NCI-H1105 treated with DMSO at 0.1 percent for 48 hours (cell line): Measurements from ENCODE around the gene ABTB1.

Experiments
- DNase-seq: peaks from one replicate; lab custom pipeline; 2025; lab: John Stamatoyannopoulos, UW

The ABTB1 gene

DNA sequence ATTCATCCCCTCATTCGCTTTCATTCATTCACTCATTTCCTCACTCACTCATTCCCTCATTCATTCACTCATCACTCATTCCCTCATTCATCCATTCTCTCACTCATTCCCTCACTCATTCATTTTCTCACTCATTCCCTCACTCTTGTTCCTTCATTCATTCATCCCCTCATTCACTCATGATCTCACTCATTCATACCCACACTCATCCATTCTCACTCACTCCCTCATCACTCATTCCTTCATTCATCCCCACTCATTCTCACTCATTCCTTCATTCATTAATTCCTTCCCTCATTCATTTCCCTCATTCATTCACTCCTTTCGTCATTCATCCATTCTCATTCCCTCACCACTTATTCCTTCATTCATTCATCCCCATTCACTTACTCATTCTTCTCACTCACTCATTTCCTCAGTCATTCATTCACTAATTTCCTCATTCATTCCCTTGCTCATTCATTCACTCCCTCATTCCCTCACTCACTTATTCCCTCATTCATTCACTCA, 14.5 kb downstream of the ABTB1 start:
- DNase-seq = no peak

DNA sequence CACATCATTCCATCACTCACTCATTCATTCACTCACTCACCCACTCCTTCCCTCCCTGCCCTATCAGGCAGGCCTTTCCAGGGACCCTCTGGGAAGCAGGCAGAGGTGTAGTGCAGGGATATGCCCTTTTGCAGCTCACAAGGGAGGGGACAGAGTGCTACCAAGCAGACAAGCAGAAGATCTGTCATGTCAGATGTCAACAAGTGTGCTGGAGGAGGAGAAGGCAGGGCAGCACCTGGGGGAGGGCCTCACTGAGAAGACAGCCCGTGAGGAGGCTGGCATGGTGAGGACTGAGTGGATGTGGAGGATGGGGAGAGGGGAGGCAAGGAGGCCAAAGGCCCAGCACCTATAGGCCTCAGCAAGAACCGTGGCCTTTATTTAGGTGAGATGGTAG, 15.3 kb downstream of the ABTB1 start:
- no peak for DNase-seq

DNA sequence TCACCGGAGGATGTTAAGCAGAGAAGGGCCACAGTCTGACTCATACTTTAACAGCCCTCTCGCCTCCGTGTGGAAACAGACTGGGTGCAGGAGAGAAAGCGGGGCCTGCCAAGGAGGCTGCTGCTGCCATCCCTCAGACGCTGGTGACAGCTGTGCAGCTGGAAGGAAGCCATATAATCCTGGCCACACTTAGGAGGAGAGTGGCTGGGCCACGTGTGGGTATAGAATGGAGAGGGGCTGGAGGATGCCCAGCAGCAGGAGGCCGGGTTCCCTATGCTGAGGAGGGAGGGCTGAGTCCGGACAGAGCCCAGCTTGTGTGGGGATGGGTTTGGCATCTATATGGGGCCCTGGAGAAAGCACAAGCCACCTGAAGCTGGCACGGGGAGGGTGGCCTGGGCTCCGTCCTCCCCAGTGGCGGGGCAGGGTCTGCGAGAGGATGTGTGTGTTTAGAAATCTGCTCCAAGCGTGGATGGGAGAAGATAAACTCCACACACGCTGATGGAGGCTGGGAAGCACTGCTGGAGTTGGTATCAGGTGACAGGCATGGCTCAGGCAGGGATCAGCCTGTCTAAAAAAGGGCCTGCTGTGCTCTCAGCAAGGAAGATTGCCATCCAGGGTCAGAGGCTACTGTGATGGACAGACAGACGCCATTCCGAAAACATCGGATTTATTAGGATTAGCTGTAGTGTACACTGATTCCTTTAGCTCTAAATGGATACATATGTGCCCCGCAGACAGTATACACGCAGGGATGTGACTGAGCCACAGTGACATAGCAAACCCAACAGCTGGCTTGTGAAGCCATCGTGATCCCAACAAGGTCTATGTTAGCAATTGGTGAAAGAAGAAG, 15.9 kb downstream of the ABTB1 start:
- no peak for DNase-seq

DNA sequence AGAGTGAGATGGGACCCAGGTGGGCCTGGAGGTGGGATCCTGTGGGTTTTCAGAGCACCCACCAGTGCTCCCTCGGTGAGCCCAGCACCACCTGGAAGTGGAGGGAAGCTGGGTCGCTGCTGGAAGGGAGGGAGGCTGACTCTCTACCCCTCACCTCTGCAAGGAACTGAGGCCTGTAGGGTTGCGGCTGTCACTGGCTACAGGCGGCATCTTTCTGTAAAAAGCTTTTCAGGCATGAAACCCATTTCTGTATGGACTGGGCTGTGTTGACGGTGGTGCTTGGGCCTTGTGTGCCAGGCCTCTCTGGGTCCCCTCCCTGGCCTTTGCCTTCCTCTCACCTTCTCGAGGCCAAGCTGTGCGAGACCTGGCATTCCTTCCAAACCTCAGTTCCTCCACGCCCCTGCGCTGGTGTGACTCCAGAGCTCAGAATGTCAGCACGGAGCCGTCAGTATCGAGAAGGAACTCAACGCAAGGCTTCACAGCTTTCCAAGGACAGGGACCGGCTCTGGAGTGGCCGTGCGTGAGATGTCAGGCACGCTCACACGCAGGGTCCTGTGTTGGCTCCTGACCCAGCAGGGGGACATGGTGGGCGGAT, 16.6 kb downstream of the ABTB1 start:
- no peak for DNase-seq

DNA sequence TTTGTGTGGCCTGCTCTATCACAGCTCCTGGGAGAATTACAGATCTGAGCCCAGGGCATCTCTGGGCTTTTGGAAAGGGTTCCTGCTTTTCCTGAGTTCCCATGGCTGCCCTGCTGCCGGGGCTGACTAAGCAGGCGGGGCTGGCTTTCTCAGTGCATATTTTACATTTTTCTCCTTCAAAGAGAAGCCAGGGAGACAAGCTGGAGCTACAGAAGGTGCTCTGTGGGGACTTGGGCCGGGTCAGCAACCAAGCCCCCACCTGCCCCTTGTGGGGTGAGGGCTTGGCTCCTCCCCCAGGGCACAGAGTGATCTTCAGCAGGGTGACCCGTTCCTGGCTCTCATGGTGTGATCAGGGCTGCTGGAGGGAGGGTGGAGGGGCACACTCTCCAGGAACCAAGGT, 17.4 kb downstream of the ABTB1 start:
- no peak for DNase-seq

DNA sequence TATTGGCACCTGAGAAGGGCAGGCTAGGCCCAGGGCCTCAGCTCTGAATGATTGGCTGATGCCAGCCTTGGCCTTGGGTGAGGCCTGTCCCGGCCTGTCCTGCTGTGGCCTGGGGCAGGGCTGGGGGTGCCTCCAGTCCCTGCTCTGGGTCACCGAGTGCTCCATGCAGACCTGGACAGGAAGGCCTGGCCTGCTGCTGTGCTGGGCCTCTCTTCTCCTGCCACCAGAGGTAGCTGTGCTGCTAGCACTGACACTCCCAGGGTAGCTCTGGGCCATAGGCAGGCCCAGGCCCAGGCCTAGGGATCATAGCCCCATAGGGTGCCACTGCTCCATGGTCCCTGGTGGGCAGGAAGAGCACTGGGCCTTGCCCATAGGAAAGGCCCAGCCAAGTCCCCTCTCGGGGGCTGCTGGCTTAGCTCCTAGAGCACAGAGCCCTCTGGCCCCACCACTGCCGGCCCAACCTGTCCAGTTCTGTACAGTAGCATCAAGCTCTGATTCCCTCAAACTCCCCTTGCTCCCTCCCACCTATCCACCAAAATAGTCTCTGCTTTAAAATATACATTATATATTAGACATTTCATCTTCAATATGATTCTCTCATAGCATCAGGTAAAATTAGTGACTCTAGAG, 18.2 kb downstream of the ABTB1 start:
- no peak for DNase-seq

DNA sequence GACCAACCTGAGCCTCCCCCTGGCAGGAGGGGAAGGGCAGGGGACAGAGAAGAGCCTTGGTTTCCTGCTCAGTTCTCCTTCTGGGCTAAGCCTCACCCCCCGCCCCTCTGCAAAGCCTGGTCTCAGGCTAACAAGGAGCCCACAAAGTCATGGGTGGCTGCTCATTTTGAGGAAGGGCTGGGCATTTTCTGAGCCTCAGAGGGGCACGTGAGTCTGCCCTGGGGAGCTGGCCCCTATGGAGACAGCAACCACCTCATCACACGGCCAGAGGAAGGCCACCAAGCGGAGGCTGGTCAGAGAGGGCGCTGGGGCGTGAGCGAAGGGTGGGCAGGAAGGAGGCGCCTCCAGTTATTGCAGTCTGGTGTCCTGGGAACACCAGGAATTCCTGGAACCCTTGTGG, 18.7 kb downstream of the ABTB1 start:
- DNase-seq = no peak

DNA sequence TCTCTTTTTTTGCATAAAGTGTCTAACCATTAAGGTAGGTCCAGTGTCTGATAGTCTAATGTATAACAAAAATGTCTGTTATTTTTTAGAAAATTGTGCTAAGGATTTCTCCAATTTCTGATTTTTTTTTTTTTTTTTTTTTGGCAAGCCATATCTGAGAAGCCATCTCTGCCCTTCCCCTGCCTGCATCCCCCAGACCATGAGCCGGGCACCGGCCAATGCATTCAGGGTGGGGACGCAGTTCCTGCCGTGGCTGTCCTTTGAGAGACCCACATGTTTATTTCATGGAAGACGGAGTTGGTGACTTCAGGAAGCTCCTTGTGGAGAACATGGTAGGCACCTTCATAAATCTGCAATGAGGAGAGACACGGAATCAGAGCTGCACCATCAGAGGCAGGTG, 19.2 kb downstream of the ABTB1 start:
- DNase-seq = no peak

DNA sequence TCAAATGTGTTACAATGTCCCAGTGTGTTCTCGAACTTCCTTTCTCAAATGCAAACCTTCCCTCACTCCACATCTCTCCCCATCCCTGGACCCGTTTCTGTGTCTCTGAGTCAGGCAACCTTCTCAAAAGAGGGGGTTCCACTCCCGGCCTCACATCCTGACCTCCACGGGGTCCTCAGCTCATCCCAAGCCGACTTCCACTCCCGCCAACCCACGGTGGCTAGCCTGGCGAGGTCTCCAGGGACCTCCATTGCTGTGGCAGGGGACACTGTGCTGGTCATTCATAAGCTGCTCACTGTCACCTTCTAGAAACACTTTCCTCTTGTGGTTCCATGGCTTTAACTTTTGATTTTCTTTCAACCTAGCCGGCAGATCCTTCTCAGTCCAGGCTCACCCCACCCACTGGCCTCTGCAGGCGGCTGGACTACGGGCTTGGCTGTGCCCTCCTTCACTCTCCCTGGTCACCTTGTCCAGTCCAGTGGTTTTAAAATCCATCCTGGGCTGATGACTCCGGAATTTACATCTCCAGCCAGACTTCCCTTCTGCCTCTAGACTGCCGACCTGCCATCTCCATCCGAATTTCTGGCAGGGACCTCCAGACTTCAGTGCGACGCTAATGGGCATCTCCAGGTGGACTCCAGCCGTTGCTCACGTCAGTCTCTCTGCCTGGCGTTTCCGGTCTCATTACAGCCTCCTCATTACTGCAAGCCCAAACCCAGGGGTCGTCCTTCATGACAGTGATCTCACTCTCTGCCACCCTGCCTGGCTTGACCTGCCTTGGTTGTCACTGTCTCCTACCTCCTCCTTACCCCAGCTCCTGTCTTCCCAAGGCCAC, 20.0 kb downstream of the ABTB1 start:
- DNase-seq = no peak

DNA sequence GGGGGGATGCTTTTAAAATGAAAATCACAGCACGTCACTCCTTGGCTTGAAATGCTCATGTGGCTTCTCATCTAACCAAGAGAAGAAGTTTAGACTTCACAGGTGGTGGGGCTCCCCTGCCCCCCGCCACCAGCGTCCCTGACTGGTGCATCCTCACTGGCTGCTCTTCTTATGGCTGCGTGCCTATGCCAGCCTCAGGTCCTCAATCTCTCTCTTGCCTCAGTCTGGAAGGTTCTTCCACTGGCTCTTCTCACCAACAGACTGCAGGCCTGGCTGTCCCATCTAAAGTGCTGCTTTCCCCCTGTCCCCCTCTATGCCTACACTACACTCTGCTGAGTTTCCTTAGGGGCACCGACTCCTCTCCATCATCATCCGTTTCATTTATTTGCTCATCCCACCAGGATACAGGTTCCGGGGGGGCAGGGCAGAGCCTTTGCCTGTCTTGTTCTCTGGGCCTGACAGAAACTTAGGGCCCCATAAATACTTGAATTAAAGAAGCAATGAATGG, 20.6 kb downstream of the ABTB1 start:
- no peak for DNase-seq

DNA sequence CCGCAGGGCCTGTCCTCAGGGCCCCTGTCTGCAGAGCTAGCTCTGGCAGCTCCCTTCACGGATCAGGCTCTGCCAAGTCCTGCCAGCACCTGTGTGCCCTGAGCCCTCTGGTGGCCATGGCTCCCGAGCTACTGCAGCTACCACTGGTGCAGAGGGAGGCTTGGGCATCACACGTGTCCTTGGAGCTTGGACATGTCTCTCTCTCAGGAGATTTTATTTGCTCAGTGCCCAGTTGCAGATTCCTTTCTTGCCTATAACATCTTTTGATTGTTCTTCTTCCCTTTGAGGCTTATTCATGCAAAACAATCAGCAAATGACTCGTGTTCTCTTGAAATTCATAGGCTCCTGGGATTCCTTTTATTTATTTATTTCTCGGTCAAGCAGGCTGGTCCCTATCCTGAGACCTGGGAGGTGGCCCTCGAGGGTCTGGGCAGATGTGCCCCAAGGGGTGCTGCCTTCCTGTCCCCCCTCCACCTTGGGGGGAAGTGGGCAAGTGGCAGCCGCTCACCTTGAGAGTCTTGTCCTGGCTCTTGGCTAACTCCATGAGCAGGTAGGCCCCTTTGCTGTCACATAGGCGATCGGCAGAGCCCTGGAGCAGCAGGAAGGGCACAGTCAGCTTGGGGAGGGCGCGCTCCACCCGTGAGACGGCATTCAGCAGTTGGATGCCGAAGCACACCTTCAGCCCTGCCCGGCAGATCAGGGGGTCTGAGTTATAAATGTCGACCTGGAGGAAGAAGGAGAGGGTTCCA, 21.9 kb downstream of the ABTB1 start:
- DNase-seq = peak; percentile 67

DNA sequence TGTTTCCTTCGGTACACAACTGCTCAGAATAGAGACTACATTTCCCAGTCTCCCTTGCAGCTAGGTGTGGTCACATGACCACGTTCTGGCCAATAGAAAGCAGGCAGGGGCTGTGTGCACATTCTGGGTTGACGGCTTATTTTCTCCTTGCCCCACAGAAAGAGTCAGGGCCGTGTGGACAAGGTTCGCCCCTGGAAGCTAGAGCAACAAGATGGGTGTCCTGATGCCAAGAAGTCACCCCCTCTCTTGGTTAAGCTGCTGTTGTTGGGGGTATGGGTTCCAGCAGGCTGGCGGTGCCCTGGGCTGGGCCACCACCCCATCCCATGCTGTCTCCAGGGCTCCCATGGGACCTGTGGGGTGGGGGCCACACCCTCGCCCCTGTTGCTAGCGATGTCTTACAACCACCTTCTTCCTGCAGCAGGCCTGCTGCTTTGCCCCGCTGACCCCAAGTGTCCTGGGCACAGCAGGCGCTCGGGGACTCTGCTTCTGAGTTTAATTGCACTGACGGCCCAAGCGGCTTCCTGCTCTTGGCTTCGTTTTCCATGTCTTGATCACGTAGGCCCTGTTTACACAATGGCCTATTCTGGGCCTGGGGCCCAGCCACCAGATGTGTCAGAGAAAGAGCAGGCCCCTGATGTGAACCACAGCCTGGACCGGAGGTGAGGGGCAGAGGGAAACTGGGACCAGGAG, 24.9 kb downstream of the ABTB1 start:
- peak; percentile 97 for DNase-seq

DNA sequence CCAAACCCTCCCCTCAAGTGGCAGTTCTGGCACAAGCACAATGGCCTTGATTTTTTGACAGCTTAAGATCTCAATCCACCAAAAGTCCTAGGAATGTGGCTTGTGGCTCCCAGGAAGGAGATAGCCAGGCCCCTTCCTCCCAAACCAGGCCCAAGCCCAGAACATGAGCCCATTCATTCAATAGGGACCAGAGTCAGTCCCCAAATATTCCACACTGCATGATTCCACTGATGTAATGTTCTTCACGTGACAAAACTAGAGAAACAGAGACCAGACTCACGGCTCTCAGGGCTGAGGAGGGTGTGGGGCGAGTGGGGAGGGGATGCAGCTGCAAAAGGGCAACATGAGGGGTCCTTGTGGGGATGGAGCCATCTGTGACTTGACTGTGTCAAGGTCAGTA, 25.5 kb downstream of the ABTB1 start:
- no peak for DNase-seq

DNA sequence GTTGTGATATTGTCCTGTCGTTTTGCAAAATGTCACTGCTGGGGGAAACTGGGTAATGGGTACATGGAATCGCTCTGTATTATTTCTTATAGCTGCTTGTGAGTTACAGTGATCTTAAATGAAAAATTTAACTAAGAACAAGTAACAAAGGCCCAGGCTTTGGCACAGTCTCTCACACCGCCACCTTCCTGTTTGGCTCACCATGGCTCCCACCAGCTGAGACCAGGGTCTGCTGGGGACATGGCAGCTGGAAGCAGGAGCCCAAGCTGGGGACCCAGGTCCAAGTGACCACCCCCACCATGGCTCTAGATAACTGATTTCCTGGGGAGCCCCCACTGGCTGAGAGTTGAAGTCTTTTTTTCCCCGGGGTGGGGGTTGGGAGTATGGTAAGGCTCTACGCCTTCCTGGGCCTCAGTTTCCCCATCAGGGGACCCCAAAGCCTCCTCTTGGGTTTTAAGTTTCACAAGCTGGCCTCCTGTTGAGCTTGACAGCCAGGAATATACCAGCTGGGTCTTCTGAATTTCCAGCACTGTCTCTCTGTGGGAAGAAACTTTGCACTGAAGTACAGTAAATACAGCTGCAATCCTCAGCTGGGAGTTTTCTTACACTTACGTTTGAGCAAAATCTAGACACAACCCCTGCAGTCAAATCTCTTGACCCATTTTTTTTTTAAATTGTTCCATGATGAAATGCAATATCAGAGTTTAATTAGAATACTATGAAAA, 26.1 kb downstream of the ABTB1 start:
- no peak for DNase-seq

DNA sequence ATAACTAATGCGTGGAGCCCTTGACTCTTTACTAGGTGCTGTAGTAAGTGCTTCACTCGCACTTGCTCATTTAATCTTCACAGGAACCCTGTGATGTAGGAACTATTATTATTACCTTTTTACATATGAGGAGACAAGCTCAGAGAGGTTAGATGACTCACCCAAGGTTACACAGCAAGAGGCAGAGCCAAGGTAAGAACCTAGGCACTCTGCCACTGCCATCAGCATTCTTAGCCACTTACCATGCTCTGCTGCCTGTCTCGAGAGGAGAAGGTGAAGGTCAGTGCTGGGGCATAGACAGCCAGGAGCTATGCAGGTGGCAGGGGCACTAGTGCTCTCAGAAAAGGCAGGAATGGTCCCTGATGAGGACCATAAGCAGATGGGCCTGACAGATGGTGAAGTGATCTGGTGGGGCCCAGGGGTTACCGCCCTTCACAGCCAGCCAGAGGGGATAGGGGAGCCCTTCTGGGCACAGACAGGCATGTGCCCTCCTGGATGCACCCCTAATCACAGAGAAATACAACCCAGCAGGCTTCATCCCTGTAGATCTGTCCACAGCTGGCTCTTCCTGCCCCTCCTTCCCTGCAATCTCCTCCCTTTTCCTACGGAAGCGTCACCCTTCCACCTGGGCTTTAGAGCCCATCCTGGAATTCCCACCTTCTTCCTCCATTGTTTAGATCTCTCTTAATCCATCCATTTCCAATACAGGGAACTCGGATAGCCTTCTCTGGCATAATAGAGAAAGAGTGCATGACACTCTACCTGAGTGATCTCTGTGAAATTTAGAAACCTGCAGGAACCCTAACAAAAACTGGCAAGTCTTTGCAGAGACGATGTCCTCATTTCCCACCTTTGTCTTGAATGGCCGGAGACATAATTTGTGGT, 26.9 kb downstream of the ABTB1 start:
- no peak for DNase-seq

DNA sequence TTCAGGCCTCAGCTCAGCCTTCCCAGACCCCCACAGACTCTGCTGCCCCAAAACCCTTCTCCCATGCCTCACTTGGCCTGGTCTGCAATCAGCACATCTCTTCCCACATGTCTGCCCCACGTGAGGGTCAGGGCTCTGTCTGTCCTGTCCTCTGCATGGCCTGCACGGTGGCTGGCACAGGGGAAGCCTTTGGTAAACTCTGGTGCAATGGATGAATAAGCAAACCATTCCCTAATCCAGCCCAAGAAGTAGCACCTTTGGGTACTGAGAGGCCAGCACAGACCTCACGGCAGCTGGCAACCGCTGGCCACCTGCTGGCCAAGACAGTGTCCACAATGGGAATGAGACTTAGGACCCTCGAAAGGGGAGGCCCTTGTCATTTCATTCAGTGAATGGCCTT, 27.7 kb downstream of the ABTB1 start:
- DNase-seq = no peak

DNA sequence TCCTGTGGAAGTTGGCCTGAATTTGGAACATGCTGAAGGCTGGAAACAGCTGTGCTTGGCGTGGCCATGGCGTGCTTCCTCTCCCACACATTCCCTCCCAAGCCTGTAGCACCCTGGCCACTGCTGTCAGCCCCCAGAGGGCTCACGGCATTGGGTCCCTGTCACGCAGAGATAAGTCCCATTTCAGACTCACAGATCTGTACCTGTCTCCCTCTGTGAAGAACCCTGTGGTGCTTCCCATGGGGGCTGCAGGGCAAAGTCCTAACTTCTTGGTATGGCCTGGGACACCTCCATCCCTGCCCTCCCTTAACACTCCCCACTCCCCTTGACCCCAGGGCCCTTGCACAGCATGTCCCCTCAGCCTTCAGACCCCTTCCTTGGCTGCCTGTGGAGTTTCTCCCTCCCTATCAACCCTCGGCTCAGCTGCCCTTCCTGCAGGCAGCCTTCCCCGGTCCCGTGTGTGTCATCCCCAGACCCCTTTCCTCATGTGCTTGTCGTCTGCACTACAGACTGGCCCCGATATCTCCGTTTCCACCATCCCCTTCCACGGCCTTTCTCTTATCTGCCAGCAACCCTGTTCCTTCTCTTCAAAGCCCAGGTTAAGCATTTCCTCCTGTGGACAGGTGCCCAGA, 28.6 kb downstream of the ABTB1 start:
- no peak for DNase-seq

DNA sequence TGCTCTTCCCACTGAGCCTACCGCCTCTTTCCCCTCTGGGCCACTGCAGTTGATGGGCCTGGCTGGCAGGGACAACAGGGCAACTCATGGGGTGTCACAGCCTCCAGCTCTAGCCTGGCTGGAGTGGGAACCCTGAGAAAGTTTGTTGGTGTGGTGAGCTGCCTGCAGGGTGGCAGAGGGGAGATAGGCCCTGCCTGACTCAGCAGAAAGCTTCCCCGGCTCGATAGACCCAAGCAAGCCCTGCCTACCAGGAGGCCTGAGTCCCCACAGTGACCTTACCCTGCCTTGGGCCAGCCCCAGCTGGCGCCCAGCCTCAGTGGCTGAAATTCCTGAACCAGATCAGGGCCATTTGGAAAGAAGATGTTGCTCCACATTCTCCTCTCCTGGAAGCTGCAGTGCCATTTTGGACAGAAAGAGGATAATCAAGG, 29.4 kb downstream of the ABTB1 start:
- DNase-seq = no peak
